Astrocyte (in vitro differentiated cells and primary cell): ENCODE measurements around the gene GRID2.

Experiments used
- EZH2 ChIP-seq: IDR thresholded peaks from 2 replicates; pipeline ENCODE4 v1.6.1; 2012; ENCODE audit warnings: mild to moderate bottlenecking, low read length, inconsistent platforms; ENCODE audit not compliant: insufficient read depth
- TF ChIP-seq, protein P1 (sequence below): IDR thresholded peaks from 2 replicates; pipeline ENCODE4 v1.5.1; 2011; ENCODE audit warnings: low read depth, mild to moderate bottlenecking, inconsistent platforms, low read length, moderate library complexity; ENCODE audit not compliant: insufficient read depth

DNA sequence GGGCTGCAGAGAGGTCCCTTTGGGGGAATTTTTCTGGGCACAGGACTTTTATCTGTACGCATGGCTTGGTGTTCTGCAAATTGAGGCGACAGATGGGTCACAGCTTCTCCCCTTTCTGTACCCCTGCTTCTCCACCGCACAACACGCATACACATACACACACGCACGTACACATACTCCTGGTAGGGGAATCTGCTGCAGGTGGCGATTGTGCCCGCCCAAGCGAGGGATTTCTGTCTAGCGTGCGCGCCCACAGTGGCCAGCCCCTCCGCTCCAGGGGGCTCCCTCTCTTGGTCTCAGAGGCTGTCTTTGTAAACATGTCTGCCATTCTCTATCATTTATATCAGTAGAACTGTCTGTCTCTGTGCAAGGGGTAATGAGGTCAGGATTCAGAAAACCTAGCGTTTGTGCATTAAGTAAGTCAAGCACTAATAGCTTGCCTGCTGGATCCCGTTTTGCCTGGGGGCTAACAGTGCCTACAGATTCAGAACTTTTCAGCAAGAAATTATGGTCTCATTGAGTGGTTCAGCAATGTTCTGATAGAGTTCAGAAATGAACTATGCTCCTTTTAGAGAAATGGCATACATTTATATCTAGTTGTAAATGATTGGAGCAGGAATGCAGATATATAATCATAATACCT is 2.2 kb downstream of the GRID2 start:
- TF ChIP-seq, protein P1, sequence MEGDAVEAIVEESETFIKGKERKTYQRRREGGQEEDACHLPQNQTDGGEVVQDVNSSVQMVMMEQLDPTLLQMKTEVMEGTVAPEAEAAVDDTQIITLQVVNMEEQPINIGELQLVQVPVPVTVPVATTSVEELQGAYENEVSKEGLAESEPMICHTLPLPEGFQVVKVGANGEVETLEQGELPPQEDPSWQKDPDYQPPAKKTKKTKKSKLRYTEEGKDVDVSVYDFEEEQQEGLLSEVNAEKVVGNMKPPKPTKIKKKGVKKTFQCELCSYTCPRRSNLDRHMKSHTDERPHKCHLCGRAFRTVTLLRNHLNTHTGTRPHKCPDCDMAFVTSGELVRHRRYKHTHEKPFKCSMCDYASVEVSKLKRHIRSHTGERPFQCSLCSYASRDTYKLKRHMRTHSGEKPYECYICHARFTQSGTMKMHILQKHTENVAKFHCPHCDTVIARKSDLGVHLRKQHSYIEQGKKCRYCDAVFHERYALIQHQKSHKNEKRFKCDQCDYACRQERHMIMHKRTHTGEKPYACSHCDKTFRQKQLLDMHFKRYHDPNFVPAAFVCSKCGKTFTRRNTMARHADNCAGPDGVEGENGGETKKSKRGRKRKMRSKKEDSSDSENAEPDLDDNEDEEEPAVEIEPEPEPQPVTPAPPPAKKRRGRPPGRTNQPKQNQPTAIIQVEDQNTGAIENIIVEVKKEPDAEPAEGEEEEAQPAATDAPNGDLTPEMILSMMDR, result no peak
- TF ChIP-seq EZH2, result no peak
